Measurements from ENCODE around the gene UBE2D2.

UBE2D2 gene

DNA sequence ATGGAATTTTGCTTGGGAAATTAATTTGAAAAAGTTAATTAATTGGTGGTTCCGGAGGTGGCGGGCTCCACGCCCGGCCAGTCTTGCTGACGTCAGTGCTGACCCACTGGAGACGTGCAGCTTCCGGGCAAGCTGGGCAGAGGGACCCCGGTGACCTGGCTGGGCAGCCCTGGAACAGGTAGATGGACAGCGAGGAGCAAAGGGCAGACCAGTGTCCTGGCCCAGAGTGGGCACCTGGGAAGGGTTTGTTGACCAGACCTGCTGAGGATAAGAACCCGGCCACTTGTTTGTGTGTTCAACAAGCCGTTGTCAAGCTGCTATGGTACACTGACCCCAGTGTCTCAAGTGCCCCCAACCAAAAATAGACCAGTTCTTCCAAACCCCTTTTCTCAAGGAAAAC lies 104.5 kb downstream of the UBE2D2 start:
- Histone ChIP-seq H3K9ac (ENCODE audit: low read depth in 1 of 2, low read length in 2 of 2) (no peak overlapping the region), H3K4me3 (ENCODE audit: low read depth in 1 of 2, low read length in 2 of 2) (no peak overlapping the region), H3K27me3 (ENCODE audit: control insufficient read depth in 1 of 2, insufficient read depth in 2 of 2, low read length in 2 of 2) (no peaks in the 10 kb centered on the region), H3K4me1 (ENCODE audit: control insufficient read depth in 1 of 2, insufficient read depth in 2 of 2, low read length in 2 of 2) (peaks cover 43 to 48% of the 10 kb centered on the region in 2 donors), H3K36me3 (ENCODE audit: control insufficient read depth in 1 of 2, insufficient read depth in 2 of 2, low read length in 2 of 2) (peaks cover 0 to 3% of the 10 kb centered on the region in 2 donors), H3K9me3 (ENCODE audit: control insufficient read depth in 1 of 2, low read length in 2 of 2) (no peaks in the 10 kb centered on the region), H3K27ac (ENCODE audit: low read depth, low read length) (no peak overlapping the region)

DNA sequence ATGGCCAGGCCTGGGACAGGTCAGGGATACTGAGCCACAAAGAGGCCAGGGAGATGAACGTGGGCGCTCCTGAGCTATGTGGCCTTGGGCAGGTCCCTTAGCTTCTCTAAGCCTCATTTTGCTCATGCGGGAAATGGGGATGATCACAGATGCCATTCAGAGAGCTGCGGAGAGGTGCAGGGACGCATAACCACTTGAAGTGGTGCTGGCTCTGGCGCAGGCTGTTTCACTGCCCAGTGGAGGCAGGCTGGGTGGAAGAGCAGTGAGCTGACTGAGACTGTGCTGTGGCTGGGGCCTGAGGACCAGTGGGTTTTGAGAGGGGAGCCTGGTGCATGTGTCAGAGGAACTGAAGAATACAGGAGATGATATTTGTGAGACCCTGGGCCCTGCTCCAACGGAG lies 105.4 kb downstream of the UBE2D2 start:
- H3K9ac ChIP-seq (ENCODE audit: low read depth in 1 of 2, low read length in 2 of 2) = peak overlapping the region in 1 of 2 donors; percentile 20
- peaks cover 0 to 3% of the 10 kb centered on the region in 2 donors for H3K36me3 ChIP-seq (ENCODE audit: control insufficient read depth in 1 of 2, insufficient read depth in 2 of 2, low read length in 2 of 2)
- peaks cover 42 to 49% of the 10 kb centered on the region in 2 donors for H3K4me1 ChIP-seq (ENCODE audit: control insufficient read depth in 1 of 2, insufficient read depth in 2 of 2, low read length in 2 of 2)
- H3K4me3 ChIP-seq (ENCODE audit: low read depth in 1 of 2, low read length in 2 of 2) = no peak overlapping the region
- no peaks in the 10 kb centered on the region for H3K27me3 ChIP-seq (ENCODE audit: control insufficient read depth in 1 of 2, insufficient read depth in 2 of 2, low read length in 2 of 2)
- H3K27ac ChIP-seq (ENCODE audit: low read depth, low read length) = no peak overlapping the region
- H3K9me3 ChIP-seq (ENCODE audit: control insufficient read depth in 1 of 2, low read length in 2 of 2) = no peaks in the 10 kb centered on the region

- peak overlapping the region; percentile 66 to 74 for H3K4me3 ChIP-seq (ENCODE audit: low read depth in 1 of 2, low read length in 2 of 2)
- peak overlapping the region; percentile 79 for H3K27ac ChIP-seq (ENCODE audit: low read depth, low read length)
- H3K9ac ChIP-seq (ENCODE audit: low read depth in 1 of 2, low read length in 2 of 2) = peak overlapping the region; percentile 20 to 69
- H3K9me3 ChIP-seq (ENCODE audit: control insufficient read depth in 1 of 2, low read length in 2 of 2) = no peaks in the 10 kb centered on the region
- H3K4me1 ChIP-seq (ENCODE audit: control insufficient read depth in 1 of 2, insufficient read depth in 2 of 2, low read length in 2 of 2) = peaks cover 40 to 46% of the 10 kb centered on the region in 2 donors
- H3K27me3 ChIP-seq (ENCODE audit: control insufficient read depth in 1 of 2, insufficient read depth in 2 of 2, low read length in 2 of 2) = no peaks in the 10 kb centered on the region
- H3K36me3 ChIP-seq (ENCODE audit: control insufficient read depth in 1 of 2, insufficient read depth in 2 of 2, low read length in 2 of 2) = peaks cover 0 to 3% of the 10 kb centered on the region in 2 donors
These were observed 106.0 kb downstream of the UBE2D2 start for GRCh38 chr5:139667001-139667729.

DNA sequence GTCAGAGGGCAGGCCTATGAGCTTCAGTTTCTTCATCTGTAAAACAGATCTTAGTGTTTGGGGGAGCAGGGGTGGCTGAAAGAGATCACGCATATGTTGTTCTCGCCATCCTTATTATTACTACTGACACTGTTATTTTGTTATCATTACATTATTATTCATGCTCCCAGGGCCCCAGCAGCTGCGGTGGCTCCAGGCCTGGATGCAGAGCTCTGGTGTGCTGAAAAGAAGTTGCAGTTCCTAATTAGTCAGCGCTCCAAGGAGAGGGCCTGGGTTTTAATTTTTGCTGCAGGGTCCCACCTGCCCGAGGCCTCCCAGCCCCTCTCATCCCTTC lies 106.6 kb downstream of the UBE2D2 start:
- Histone ChIP-seq H3K4me3 (ENCODE audit: low read depth in 1 of 2, low read length in 2 of 2) (peak overlapping the region; percentile 66 to 74), H3K4me1 (ENCODE audit: control insufficient read depth in 1 of 2, insufficient read depth in 2 of 2, low read length in 2 of 2) (peaks cover 40 to 51% of the 10 kb centered on the region in 2 donors), H3K9ac (ENCODE audit: low read depth in 1 of 2, low read length in 2 of 2) (peak overlapping the region; percentile 69 to 70), H3K27me3 (ENCODE audit: control insufficient read depth in 1 of 2, insufficient read depth in 2 of 2, low read length in 2 of 2) (no peaks in the 10 kb centered on the region), H3K9me3 (ENCODE audit: control insufficient read depth in 1 of 2, low read length in 2 of 2) (no peaks in the 10 kb centered on the region), H3K36me3 (ENCODE audit: control insufficient read depth in 1 of 2, insufficient read depth in 2 of 2, low read length in 2 of 2) (peaks cover 0 to 3% of the 10 kb centered on the region in 2 donors), H3K27ac (ENCODE audit: low read depth, low read length) (peak overlapping the region; percentile 79)

DNA sequence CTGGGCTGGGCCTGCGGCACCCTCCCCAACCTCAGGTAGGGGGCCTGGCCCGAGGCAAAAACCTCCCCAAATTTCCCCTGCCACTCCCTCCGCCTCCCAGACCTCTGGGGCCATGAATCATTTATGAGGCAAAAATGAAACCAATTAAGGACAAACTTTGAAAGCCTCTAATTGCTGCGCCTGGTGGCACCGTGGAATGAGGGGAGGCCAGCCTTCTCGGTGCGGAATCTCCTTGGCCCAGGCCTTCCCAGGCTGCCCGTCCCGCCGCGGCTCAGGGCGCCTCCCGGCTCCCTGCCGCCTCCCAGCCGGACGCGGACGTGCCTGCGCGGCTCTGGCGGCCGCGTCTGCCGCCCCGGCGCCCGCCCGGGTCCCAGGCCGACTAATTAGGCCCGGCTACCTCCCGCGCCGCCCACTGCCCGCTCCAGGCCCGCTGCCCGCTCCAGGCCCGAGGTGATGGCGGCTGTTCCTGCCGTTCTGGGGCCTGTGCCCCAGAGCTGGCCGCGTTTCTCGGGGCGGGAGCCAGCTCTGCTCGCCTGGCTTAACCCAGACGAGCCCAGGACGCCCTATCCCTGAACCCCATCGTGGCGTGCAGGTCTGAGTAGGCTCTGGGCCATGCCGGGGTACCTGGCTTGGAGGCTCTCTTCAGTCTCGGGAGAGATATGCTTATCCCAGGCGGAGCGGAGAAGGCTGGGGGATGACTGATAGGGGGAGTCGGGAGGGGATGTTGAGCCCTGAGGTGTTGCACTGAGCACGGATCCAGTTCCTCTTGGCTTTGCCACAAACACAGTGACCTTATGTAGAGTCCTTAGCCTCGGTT lies 107.1 kb downstream of the UBE2D2 start:
- peak overlapping the region; percentile 66 to 74 for H3K4me3 ChIP-seq (ENCODE audit: low read depth in 1 of 2, low read length in 2 of 2)
- H3K4me1 ChIP-seq (ENCODE audit: control insufficient read depth in 1 of 2, insufficient read depth in 2 of 2, low read length in 2 of 2) = peaks cover 40 to 51% of the 10 kb centered on the region in 2 donors
- no peaks in the 10 kb centered on the region for H3K9me3 ChIP-seq (ENCODE audit: control insufficient read depth in 1 of 2, low read length in 2 of 2)
- peak overlapping the region; percentile 79 for H3K27ac ChIP-seq (ENCODE audit: low read depth, low read length)
- peaks cover 0 to 3% of the 10 kb centered on the region in 2 donors for H3K36me3 ChIP-seq (ENCODE audit: control insufficient read depth in 1 of 2, insufficient read depth in 2 of 2, low read length in 2 of 2)
- H3K27me3 ChIP-seq (ENCODE audit: control insufficient read depth in 1 of 2, insufficient read depth in 2 of 2, low read length in 2 of 2) = no peaks in the 10 kb centered on the region
- peak overlapping the region; percentile 69 to 70 for H3K9ac ChIP-seq (ENCODE audit: low read depth in 1 of 2, low read length in 2 of 2)

DNA sequence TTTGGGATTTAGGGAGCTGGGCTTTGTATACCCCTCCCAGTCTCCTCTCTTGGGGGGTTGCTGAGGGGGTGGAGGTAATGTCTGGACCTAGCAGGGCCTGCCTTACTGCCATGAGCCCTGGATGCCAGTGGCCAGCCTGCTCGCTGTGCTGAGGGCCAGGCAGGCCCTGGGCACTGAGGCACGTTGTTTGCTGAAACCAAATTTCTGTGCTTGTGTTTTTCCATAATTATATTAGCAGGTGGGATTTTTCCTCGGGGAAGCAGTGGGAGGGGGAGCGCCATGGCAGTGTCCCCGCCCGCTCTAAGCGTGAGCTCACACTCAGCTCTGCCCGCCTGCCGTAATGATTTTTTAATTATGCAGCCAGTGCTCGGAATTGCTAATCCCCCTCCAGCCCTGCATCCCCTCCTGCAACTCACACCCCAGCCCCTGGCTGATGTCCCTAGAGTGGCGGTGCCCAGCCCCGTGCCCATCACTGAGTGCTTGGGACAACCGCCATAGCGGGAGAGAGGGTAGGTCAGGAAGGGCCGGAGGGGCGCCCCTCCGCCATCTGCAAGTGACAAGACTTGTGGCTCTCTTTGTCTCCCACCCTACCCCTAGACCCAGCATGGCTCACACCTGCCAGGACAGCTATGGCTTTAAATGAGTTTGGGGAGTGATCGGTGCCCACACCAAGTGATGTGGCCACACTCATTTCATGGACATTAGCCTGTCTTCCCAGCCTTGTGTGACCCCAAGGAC lies 108.0 kb downstream of the UBE2D2 start:
- Histone ChIP-seq H3K9me3 (ENCODE audit: control insufficient read depth in 1 of 2, low read length in 2 of 2) (no peaks in the 10 kb centered on the region), H3K27me3 (ENCODE audit: control insufficient read depth in 1 of 2, insufficient read depth in 2 of 2, low read length in 2 of 2) (no peaks in the 10 kb centered on the region), H3K9ac (ENCODE audit: low read depth in 1 of 2, low read length in 2 of 2) (peak overlapping the region; percentile 6 to 70), H3K4me3 (ENCODE audit: low read depth in 1 of 2, low read length in 2 of 2) (peak overlapping the region; percentile 66 to 74), H3K27ac (ENCODE audit: low read depth, low read length) (peak overlapping the region; percentile 79), H3K4me1 (ENCODE audit: control insufficient read depth in 1 of 2, insufficient read depth in 2 of 2, low read length in 2 of 2) (peaks cover 40 to 51% of the 10 kb centered on the region in 2 donors), H3K36me3 (ENCODE audit: control insufficient read depth in 1 of 2, insufficient read depth in 2 of 2, low read length in 2 of 2) (peaks cover 0 to 3% of the 10 kb centered on the region in 2 donors)

GRCh38 chr5:139669662-139670368 lies 108.7 kb downstream of the UBE2D2 start:
- Histone ChIP-seq H3K27ac (ENCODE audit: low read depth, low read length) (peak overlapping the region; percentile 5), H3K36me3 (ENCODE audit: control insufficient read depth in 1 of 2, insufficient read depth in 2 of 2, low read length in 2 of 2) (peaks cover 0 to 1% of the 10 kb centered on the region in 2 donors), H3K27me3 (ENCODE audit: control insufficient read depth in 1 of 2, insufficient read depth in 2 of 2, low read length in 2 of 2) (no peaks in the 10 kb centered on the region), H3K4me3 (ENCODE audit: low read depth in 1 of 2, low read length in 2 of 2) (peak overlapping the region in 1 of 2 donors; percentile 74), H3K4me1 (ENCODE audit: control insufficient read depth in 1 of 2, insufficient read depth in 2 of 2, low read length in 2 of 2) (peaks cover 40 to 51% of the 10 kb centered on the region in 2 donors), H3K9ac (ENCODE audit: low read depth in 1 of 2, low read length in 2 of 2) (peak overlapping the region in 1 of 2 donors; percentile 6), H3K9me3 (ENCODE audit: control insufficient read depth in 1 of 2, low read length in 2 of 2) (no peaks in the 10 kb centered on the region)

GRCh38 chr5:139670369-139671095 lies 109.4 kb downstream of the UBE2D2 start:
- H3K27me3 ChIP-seq (ENCODE audit: control insufficient read depth in 1 of 2, insufficient read depth in 2 of 2, low read length in 2 of 2) = no peaks in the 10 kb centered on the region
- peaks cover 40 to 51% of the 10 kb centered on the region in 2 donors for H3K4me1 ChIP-seq (ENCODE audit: control insufficient read depth in 1 of 2, insufficient read depth in 2 of 2, low read length in 2 of 2)
- H3K9ac ChIP-seq (ENCODE audit: low read depth in 1 of 2, low read length in 2 of 2) = no peak overlapping the region
- H3K27ac ChIP-seq (ENCODE audit: low read depth, low read length) = peak overlapping the region; percentile 5
- H3K9me3 ChIP-seq (ENCODE audit: control insufficient read depth in 1 of 2, low read length in 2 of 2) = no peaks in the 10 kb centered on the region
- no peaks in the 10 kb centered on the region for H3K36me3 ChIP-seq (ENCODE audit: control insufficient read depth in 1 of 2, insufficient read depth in 2 of 2, low read length in 2 of 2)
- H3K4me3 ChIP-seq (ENCODE audit: low read depth in 1 of 2, low read length in 2 of 2) = peak overlapping the region in 1 of 2 donors; percentile 13
